GM18526 (cell line): ENCODE measurements around the gene TGFBR1.

ENCODE experiments used
- POLR2A ChIP-seq: IDR thresholded peaks from 3 replicates; pipeline ENCODE4 v1.6.1; 2011; ENCODE audit not compliant: insufficient read length; ENCODE audit errors: extremely low read depth

TGFBR1 gene

GRCh38 chr9:99134893-99135341 is 30.0 kb downstream of the TGFBR1 start:
- TF ChIP-seq POLR2A = no peak

GRCh38 chr9:99135456-99135855 is 30.5 kb downstream of the TGFBR1 start:
- TF ChIP-seq POLR2A = no peak

- no peak for TF ChIP-seq POLR2A
Observed at GRCh38 chr9:99137225-99137624, 32.3 kb downstream of the TGFBR1 start.

- TF ChIP-seq POLR2A = no peak
Observed at GRCh38 chr9:99137891-99138290, 33.0 kb downstream of the TGFBR1 start.

GRCh38 chr9:99138424-99139284 is 33.7 kb downstream of the TGFBR1 start:
- TF ChIP-seq POLR2A = no peak

- TF ChIP-seq POLR2A = no peak
Observed at GRCh38 chr9:99139868-99140267, 35.0 kb downstream of the TGFBR1 start.

- no peak for TF ChIP-seq POLR2A
Observed at GRCh38 chr9:99140685-99141314, 35.9 kb downstream of the TGFBR1 start.

- no peak for TF ChIP-seq POLR2A
Observed at GRCh38 chr9:99141849-99142248, 36.9 kb downstream of the TGFBR1 start.

- TF ChIP-seq POLR2A = no peak
Observed at GRCh38 chr9:99142275-99142674, 37.4 kb downstream of the TGFBR1 start.

- no peak for TF ChIP-seq POLR2A
Observed at GRCh38 chr9:99143655-99144054, 38.7 kb downstream of the TGFBR1 start.

GRCh38 chr9:99144966-99145365 is 40.1 kb downstream of the TGFBR1 start:
- no peak for TF ChIP-seq POLR2A

GRCh38 chr9:99146574-99146973 is 41.7 kb downstream of the TGFBR1 start:
- TF ChIP-seq POLR2A = no peak

GRCh38 chr9:99147177-99147576 is 42.3 kb downstream of the TGFBR1 start:
- TF ChIP-seq POLR2A = no peak

- TF ChIP-seq POLR2A = no peak
Observed at GRCh38 chr9:99150451-99151171, 45.7 kb downstream of the TGFBR1 start.

- no peak for TF ChIP-seq POLR2A
Observed at GRCh38 chr9:99154356-99154755, 49.4 kb downstream of the TGFBR1 start.

GRCh38 chr9:99155736-99156135 is 50.8 kb downstream of the TGFBR1 start:
- TF ChIP-seq POLR2A = no peak
